Measurements from ENCODE around the gene ADAM10. TPM values are rescaled to one million over a fixed set of nuclear protein-coding genes. Genes with fewer than 3 reads are reported as not detected.

ADAM10 gene
- total and polyA plus RNA-seq, 2 of the 4 experiments (the other 2 are of a cell fraction), result 110 to 185 TPM

DNA sequence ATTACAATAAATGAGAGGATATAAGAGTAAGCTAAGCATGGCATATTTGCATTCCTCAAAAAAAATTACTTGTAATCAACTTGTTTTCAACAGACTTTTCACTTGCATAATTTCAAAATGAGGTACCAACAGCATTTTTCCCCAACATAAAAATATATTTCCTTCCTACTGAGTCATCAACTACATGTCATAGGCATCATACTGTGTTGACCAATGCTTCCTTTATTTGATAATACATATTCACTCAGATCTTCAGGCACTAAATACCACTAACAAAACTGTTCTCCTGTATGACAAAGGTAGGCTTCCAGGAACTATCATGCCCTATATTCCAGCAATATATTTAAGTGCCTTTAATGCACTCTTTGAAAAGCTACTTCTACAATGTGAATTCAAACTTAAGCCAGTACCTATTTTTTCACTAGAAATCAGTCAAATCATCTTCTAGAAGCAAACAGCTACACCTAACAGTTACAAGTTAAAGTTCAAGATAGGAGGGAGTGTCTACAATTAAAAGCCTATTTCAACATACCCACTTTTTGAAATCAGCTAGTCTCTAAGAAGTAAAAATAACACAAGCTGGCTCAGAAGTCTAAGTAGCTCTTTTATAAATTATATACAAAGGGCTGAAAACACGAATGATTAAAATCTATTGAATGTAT, 11.3 kb downstream of the ADAM10 start:
- BruUV-seq (replicated peaks), result no TSS peak
- no peak overlapping the region for H3K18ac ChIP-seq (ENCODE audit: low read depth, low read length)
- peaks cover 83% of the 10 kb centered on the region for H4K20me1 ChIP-seq (ENCODE audit: insufficient read depth, low read length)
- H4K91ac ChIP-seq (ENCODE audit: insufficient read depth, low read depth, low read length), result no peak overlapping the region
- H3K9me1 ChIP-seq (ENCODE audit: insufficient read depth, low read length), result peaks cover 17% of the 10 kb centered on the region
- WGBS, 2 experiments (ENCODE audit: extremely low coverage in 2 of 2, insufficient read length in 1 of 2), result no CpG with 5 or more reads among the region's 1 CpG
- H3K79me1 ChIP-seq (ENCODE audit: low read depth in 1 of 2, low read length in 2 of 2), result peaks cover 0 to 77% of the 10 kb centered on the region in 2 experiments; a peak in 2 of 4 replicates
- TF ChIP-seq BHLHE40 (IDR thresholded peaks at IDR 0.05; ENCODE audit: low read depth, low read length) (no peak), MAFK (IDR thresholded peaks at IDR 0.05; ENCODE audit: low read depth, low read length) (no peak), FOS (IDR thresholded peaks at IDR 0.05; ENCODE audit: low read depth, low read length) (no peak), SMC3 (IDR thresholded peaks at IDR 0.05; ENCODE audit: low read depth, low read length) (no peak), RFX5 (IDR thresholded peaks at IDR 0.05; ENCODE audit: low read depth, low read length) (no peak), NFE2L2 (IDR thresholded peaks at IDR 0.05; ENCODE audit: low read depth, low read length) (no peak), MXI1 (IDR thresholded peaks at IDR 0.05; ENCODE audit: borderline replicate concordance, low read depth, low read length) (no peak), POLR2A (IDR thresholded peaks at IDR 0.05; ENCODE audit: low read depth, low read length) (no peak), MAZ (IDR thresholded peaks at IDR 0.05; ENCODE audit: borderline replicate concordance, low read depth, low read length) (no peak), RCOR1 (IDR thresholded peaks at IDR 0.05; ENCODE audit: insufficient replicate concordance, low read length) (no peak)
- TF ChIP-seq, protein P1, sequence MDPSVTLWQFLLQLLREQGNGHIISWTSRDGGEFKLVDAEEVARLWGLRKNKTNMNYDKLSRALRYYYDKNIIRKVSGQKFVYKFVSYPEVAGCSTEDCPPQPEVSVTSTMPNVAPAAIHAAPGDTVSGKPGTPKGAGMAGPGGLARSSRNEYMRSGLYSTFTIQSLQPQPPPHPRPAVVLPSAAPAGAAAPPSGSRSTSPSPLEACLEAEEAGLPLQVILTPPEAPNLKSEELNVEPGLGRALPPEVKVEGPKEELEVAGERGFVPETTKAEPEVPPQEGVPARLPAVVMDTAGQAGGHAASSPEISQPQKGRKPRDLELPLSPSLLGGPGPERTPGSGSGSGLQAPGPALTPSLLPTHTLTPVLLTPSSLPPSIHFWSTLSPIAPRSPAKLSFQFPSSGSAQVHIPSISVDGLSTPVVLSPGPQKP (IDR thresholded peaks at IDR 0.05; ENCODE audit: borderline replicate concordance, low read depth, low read length), result no peak
- TF ChIP-seq, protein P2, sequence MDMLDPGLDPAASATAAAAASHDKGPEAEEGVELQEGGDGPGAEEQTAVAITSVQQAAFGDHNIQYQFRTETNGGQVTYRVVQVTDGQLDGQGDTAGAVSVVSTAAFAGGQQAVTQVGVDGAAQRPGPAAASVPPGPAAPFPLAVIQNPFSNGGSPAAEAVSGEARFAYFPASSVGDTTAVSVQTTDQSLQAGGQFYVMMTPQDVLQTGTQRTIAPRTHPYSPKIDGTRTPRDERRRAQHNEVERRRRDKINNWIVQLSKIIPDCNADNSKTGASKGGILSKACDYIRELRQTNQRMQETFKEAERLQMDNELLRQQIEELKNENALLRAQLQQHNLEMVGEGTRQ (IDR thresholded peaks at IDR 0.05; ENCODE audit: low read depth, low read length), result no peak
- TF ChIP-seq, protein P3, sequence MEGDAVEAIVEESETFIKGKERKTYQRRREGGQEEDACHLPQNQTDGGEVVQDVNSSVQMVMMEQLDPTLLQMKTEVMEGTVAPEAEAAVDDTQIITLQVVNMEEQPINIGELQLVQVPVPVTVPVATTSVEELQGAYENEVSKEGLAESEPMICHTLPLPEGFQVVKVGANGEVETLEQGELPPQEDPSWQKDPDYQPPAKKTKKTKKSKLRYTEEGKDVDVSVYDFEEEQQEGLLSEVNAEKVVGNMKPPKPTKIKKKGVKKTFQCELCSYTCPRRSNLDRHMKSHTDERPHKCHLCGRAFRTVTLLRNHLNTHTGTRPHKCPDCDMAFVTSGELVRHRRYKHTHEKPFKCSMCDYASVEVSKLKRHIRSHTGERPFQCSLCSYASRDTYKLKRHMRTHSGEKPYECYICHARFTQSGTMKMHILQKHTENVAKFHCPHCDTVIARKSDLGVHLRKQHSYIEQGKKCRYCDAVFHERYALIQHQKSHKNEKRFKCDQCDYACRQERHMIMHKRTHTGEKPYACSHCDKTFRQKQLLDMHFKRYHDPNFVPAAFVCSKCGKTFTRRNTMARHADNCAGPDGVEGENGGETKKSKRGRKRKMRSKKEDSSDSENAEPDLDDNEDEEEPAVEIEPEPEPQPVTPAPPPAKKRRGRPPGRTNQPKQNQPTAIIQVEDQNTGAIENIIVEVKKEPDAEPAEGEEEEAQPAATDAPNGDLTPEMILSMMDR (conservative IDR thresholded peaks at IDR 0.05; ENCODE audit: low read depth, low read length), result no peak
- no peak overlapping the region for H4K5ac ChIP-seq (ENCODE audit: low read depth, low read length)
- no peak overlapping the region for H2BK15ac ChIP-seq (ENCODE audit: low read depth, low read length)
- no peak overlapping the region for H2AFZ ChIP-seq (replicated peaks; ENCODE audit: low read length, poor library complexity)
- no peak overlapping the region for H3K14ac ChIP-seq (replicated peaks; ENCODE audit: low read depth, low read length)
- in situ Hi-C loops (cut with MboI; ENCODE audit: low sequenced_read_pairs) (no loop called here), dilution Hi-C loops (cut with HindIII; ENCODE audit: low sequenced_read_pairs, unreplicated experiment) (no loop called here), intact Hi-C loops (cut with micrococcal nuclease) (no loop called here)
- H2AK5ac ChIP-seq (ENCODE audit: low read depth, low read length), result no peak overlapping the region
- no peak overlapping the region for H3K23ac ChIP-seq (ENCODE audit: low read depth, low read length)
- peak overlapping the region; percentile 15 for H2BK5ac ChIP-seq (ENCODE audit: low read depth, low read length, poor library complexity, severe bottlenecking)
- no peak overlapping the region for H3K4me3 ChIP-seq (ENCODE audit: insufficient read depth, low read depth, low read length)
- no peak overlapping the region for H2BK20ac ChIP-seq (ENCODE audit: low read depth, low read length)
- H3K4me2 ChIP-seq (ENCODE audit: low read depth, low read length), result peak overlapping the region; percentile 48; the same call in 1 of the 2 replicates
- DNase-seq, result peak; percentile 49
- H2BK120ac ChIP-seq (ENCODE audit: low read depth, low read length), result no peak overlapping the region
- no peak for ATAC-seq (ENCODE audit: low read depth)
- no peak overlapping the region for H3K9ac ChIP-seq (ENCODE audit: low read depth, low read length)
- ChIA-PET CTCF (interaction anchor here (0.7 kb wide), 1 partner anchor 621 kb away, joined by 3 read pairs; no protein-coding TSS in a partner anchor), POLR2A (ENCODE audit: unreplicated experiment) (no interaction called here)
- H4K8ac ChIP-seq (ENCODE audit: low read depth in 2 of 2, low read length in 2 of 2), result no peak overlapping the region
- no peak overlapping the region for H3K56ac ChIP-seq (ENCODE audit: extremely low read depth, insufficient read depth, low read length)
- H3K9me3 ChIP-seq (ENCODE audit: control insufficient read depth, insufficient read depth, low read length), result no peaks in the 10 kb centered on the region
- no peaks in the 10 kb centered on the region for H3K27me3 ChIP-seq (ENCODE audit: control insufficient read depth, insufficient read depth, low read length)
- H2AK9ac ChIP-seq (replicated peaks; ENCODE audit: low read depth, low read length, poor library complexity), result no peak overlapping the region
- H3K36me3 ChIP-seq (ENCODE audit: control insufficient read depth, insufficient read depth, low read length), result no peaks in the 10 kb centered on the region
- H3K27ac ChIP-seq (ENCODE audit: insufficient read depth, low read length), result no peak overlapping the region
- H3K4me1 ChIP-seq (ENCODE audit: control insufficient read depth, insufficient read depth, low read length), result peaks cover 13% of the 10 kb centered on the region
- no peak overlapping the region for H3K4ac ChIP-seq (ENCODE audit: low read depth, low read length)
